GM23338 (cell line): ENCODE measurements around the gene MUC5AC.

Experiments
- CTCF ChIP-seq, 2 experiments: fragments of 200-600 bp in 1 of 2; sonication (generic) in 1 of 2; conservative IDR thresholded peaks; 2 replicates each; pipeline versions ENCODE4 v1.5.1 to v1.6.1; 2016 to 2017; ENCODE audit warnings: antibody characterized with exemption in 2 of 2, low read depth in 2 of 2, mild to moderate bottlenecking in 2 of 2, moderate library complexity in 1 of 2
- EZH2phosphoT487 ChIP-seq: fragments of 200-600 bp; sonication (generic); IDR thresholded peaks from one replicate; pipeline ENCODE4 v1.8.1; 2018; ENCODE audit warnings: antibody characterized with exemption; ENCODE audit not compliant: unreplicated experiment
- JUNB ChIP-seq: IDR thresholded peaks from one replicate; pipeline ENCODE4 v1.6.1; 2016; ENCODE audit warnings: antibody characterized with exemption; ENCODE audit not compliant: unreplicated experiment

DNA sequence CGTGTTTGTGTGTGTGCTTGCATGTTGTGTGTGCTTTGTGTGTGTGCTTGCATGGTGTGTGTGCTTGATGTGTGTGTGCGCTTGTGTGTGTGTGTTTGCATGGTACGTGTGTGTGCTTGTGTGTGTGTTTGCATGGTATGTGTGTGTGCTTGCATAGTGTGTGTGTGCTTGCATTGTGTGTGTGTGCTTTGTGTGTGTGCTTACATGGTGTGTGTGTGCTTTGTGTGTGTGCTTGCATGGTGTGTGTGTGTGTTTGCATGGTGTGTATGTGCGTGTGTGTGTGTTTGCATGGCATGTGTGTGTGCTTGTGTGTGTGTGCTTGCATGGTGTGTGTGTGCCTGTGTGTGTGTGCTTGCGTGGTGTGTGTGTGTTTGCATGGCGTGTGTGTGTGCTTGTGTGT lies 10.0 kb upstream of the MUC5AC start:
- no peak for TF ChIP-seq CTCF (conservative IDR thresholded peaks at IDR 0.05; ENCODE audit: low read depth in 2 of 2)
- no peak for TF ChIP-seq JUNB
- no peak for TF ChIP-seq EZH2phosphoT487
